K562 (cell line): Measurements from ENCODE around the gene DERL3. TPM values are rescaled to one million over a fixed set of nuclear protein-coding genes. Genes with fewer than 3 reads are reported as not detected.

ENCODE experiments used
- ATAC-seq: fragments of 200-7000 bp; cut with Tn5 transposase; 3 replicates; pipeline ENCODE4 v1.9.1; 2020; ENCODE audit warnings: moderate library complexity
- BruUV-seq: library from RNA; stranded (reverse); fragments of 400-500 nt; replicated peaks from 2 replicates; lab custom pipeline; 2021; lab: Mats Ljungman, UMichigan
- CTCF ChIA-PET: fragments of 300-600 bp; formaldehyde crosslinking; extraction: SDS; loops from one replicate; lab custom pipeline; 2021; ENCODE audit warnings: low intra/inter-chr PET ratio; lab: Yijun Ruan, JAX
- POLR2A ChIA-PET: fragments of 300-600, 350-650 bp; sonication (Branson Sonifier 250); formaldehyde crosslinking; extraction: SDS; loops from one replicate; lab custom pipeline; 2021; ENCODE audit warnings: antibody characterized with exemption, inconsistent platforms; lab: Yijun Ruan, JAX
- DNase-seq, 4 experiments: peaks; one replicate each; pipeline versions ENCODE4 v3.0.0 to v3.0.0-alpha.2; 2011 to 2018; ENCODE audit warnings: low spot score in 3 of 4, mixed read lengths in 3 of 4; ENCODE audit errors: extremely low read depth in 1 of 4
- FAIRE-seq: peaks from 2 replicates; lab custom pipeline; 2011; peaks lifted over from hg19 to GRCh38; lab: Jason Lieb, UNC
- H2AFZ ChIP-seq: 2 replicates; pipeline ENCODE4 v1.6.0; 2011; ENCODE audit warnings: low read depth, low read length, control low read depth, inconsistent platforms
- H3K27ac ChIP-seq: fragments of 200-600 bp; 3 replicates; pipeline ENCODE4 v1.8.0; 2011; ENCODE audit warnings: low read depth, mild to moderate bottlenecking, control low read depth, inconsistent platforms, low read length, moderate library complexity, mixed read lengths; ENCODE audit errors: extremely low read depth
- H3K27me3 ChIP-seq, 2 experiments: fragments of 300-600 bp in 1 of 2; 2 replicates in 1 of 2; 3 replicates in 1 of 2; pipeline versions ENCODE4 v1.6.0 to v1.8.0; 2011; ENCODE audit warnings: inconsistent platforms in 2 of 2, low read length in 2 of 2, mild to moderate bottlenecking in 1 of 2, mixed read lengths in 1 of 2, moderate library complexity in 1 of 2; ENCODE audit not compliant: control insufficient read depth in 2 of 2, insufficient read depth in 2 of 2
- H3K36me3 ChIP-seq: fragments of 300-600 bp; 3 replicates; pipeline ENCODE4 v1.8.0; 2011; ENCODE audit warnings: mild to moderate bottlenecking, low read length, inconsistent platforms; ENCODE audit not compliant: control insufficient read depth, insufficient read depth
- H3K4me1 ChIP-seq, 2 experiments: fragments of 200-600 bp in 1 of 2; replicated peaks in 1 of 2; 2 replicates in 1 of 2; 3 replicates in 1 of 2; pipeline versions ENCODE4 v1.5.1 to v1.8.0; 2011; ENCODE audit warnings: inconsistent platforms in 2 of 2, low read length in 2 of 2, mild to moderate bottlenecking in 1 of 2, mixed read lengths in 1 of 2, moderate library complexity in 1 of 2; ENCODE audit not compliant: control insufficient read depth in 2 of 2, insufficient read depth in 2 of 2
- H3K4me2 ChIP-seq: 2 replicates; pipeline ENCODE4 v1.6.1; 2011; ENCODE audit warnings: low read length, control low read depth, inconsistent platforms, mixed read lengths; ENCODE audit not compliant: insufficient read depth
- H3K4me3 ChIP-seq: fragments of 200-600 bp; sonication (generic), shearing (Covaris generic); 2 replicates; pipeline ENCODE4 v1.5.1; 2016; ENCODE audit warnings: control low read depth, inconsistent platforms
- H3K79me2 ChIP-seq: fragments of 200-600 bp; 3 replicates; pipeline ENCODE4 v1.8.0; 2011; ENCODE audit warnings: low read length, inconsistent platforms; ENCODE audit not compliant: control insufficient read depth, insufficient read depth
- H3K9ac ChIP-seq, 2 experiments: 2 replicates each; pipeline versions ENCODE4 v1.6.0 to v1.6.1; 2011; ENCODE audit warnings: low read depth in 2 of 2, low read length in 2 of 2, control low read depth in 1 of 2, inconsistent platforms in 1 of 2, mild to moderate bottlenecking in 1 of 2, mixed read lengths in 1 of 2; ENCODE audit not compliant: insufficient read depth in 1 of 2
- H3K9me1 ChIP-seq: one replicate; pipeline ENCODE4 v1.6.0; 2011; ENCODE audit warnings: inconsistent platforms, mild to moderate bottlenecking, low read length, moderate library complexity; ENCODE audit not compliant: control insufficient read depth, insufficient read depth
- H3K9me3 ChIP-seq: replicated peaks from 2 replicates; pipeline ENCODE4 v1.5.1; 2011; ENCODE audit warnings: low read depth, low read length, inconsistent platforms; ENCODE audit not compliant: control insufficient read depth, insufficient read depth
- H4K20me1 ChIP-seq: replicated peaks from 2 replicates; pipeline ENCODE4 v1.6.1; 2011; ENCODE audit warnings: low read length, inconsistent platforms, mixed read lengths; ENCODE audit not compliant: control insufficient read depth, insufficient read depth
- WGBS: fragments of 100-300 bp; shearing (Covaris generic); methylation state at CpG from one replicate; pipeline ENCODE4 v1.1.6; 2016; ENCODE audit warnings: low coverage, mixed read lengths; ENCODE audit not compliant: insufficient coverage; ENCODE audit errors: missing lambda C conversion rate; 5-methylcytosine and 5-hydroxymethylcytosine counted together
- in situ Hi-C: fragments of 300-500 bp; cut with MboI; formaldehyde crosslinking; loops from 4 replicates; pipeline ENCODE4 v1.15.0; 2018; ENCODE audit warnings: inconsistent platforms, mixed read lengths
- intact Hi-C: fragments of 100-400 bp; cut with micrococcal nuclease; formaldehyde crosslinking; loops from 2 replicates; pipeline ENCODE4 v1.14.2; 2022
- polyA plus RNA-seq, 8 experiments: library from polyadenylated mRNA; depleted of rRNA in 4 of 8; stranded (reverse) in 5 of 8; unstranded in 3 of 8; fragments of >200 nt; fragmentation: Nextera tagmentation in 2 of 8; fragmentation: Illumina TruSeq in 1 of 8; extraction: Ambion mirVana in 2 of 8; extraction: Trizol in 1 of 8; gene quantifications; 2 replicates each; pipeline versions ENCODE4 v1.2.1 to v1.2.3, GENCODE V29; 2011 to 2014; ENCODE audit warnings: inconsistent platforms in 1 of 8, missing spikeins in 1 of 8
- total RNA-seq, 7 experiments: library from RNA; depleted of rRNA in 6 of 7; stranded (reverse); fragments of >200 nt in 6 of 7; fragmentation: Illumina TruSeq in 2 of 7; extraction: Trizol in 2 of 7; gene quantifications; 2 replicates each; pipeline versions ENCODE4 v1.2.1 to v1.2.3, GENCODE V29; 2011 to 2021; ENCODE audit warnings: low replicate concordance in 1 of 7
- TF ChIP-seq, protein P1 (sequence below): fragments of 450-650 bp; formaldehyde crosslinking; IDR thresholded peaks from 2 replicates; pipeline ENCODE4 v1.4.0; 2022; ENCODE audit warnings: missing genetic modification characterization

Gene DERL3
- total and polyA plus RNA-seq, 9 of the 15 experiments (the other 6 are each of a cell fraction or from before 2014, with no cell fraction given), result 1.3 to 12.4 (median 4.8) TPM

GRCh38 chr22:23845265-23846080 is 6.7 kb upstream of the DERL3 start:
- BruUV-seq, result no TSS peak
- Histone ChIP-seq H3K4me2 (no peak overlapping the region), H2AFZ (no peak overlapping the region), H3K9me1 (no peaks in the 10 kb centered on the region), H3K79me2 (no peaks in the 10 kb centered on the region), H3K4me1 (peaks cover 3 to 25% of the 10 kb centered on the region in 2 experiments; a peak in 3 of 5 replicates), H3K4me3 (no peak overlapping the region), H4K20me1 (no peaks in the 10 kb centered on the region)
- WGBS, result 60% methylated on average over 7 of the region's 9 CpGs
- CTCF ChIA-PET, result no interaction called here
- DNase-seq, result no peak
- TF ChIP-seq, protein P1, sequence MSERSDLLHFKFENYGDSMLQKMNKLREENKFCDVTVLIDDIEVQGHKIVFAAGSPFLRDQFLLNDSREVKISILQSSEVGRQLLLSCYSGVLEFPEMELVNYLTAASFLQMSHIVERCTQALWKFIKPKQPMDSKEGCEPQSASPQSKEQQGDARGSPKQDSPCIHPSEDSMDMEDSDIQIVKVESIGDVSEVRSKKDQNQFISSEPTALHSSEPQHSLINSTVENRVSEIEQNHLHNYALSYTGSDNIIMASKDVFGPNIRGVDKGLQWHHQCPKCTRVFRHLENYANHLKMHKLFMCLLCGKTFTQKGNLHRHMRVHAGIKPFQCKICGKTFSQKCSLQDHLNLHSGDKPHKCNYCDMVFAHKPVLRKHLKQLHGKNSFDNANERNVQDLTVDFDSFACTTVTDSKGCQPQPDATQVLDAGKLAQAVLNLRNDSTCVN, result no peak
- TF ChIP-seq, all 486 proteins: peak for 0
- no peak overlapping the region for H3K27ac ChIP-seq
- H3K36me3 ChIP-seq, result no peaks in the 10 kb centered on the region
- FAIRE-seq, result no peak
- in situ Hi-C loops, result loop anchor here (10.0 kb wide), 1 partner anchor 221 kb away; no protein-coding TSS in a partner anchor
- intact Hi-C loops, result loop anchor here (5.0 kb wide), 3 partner anchors 78 to 308 kb away; partner anchors contain the start of gene CHCHD10
- H3K27me3 ChIP-seq, result no peaks in the 10 kb centered on the region; a peak in 1 of 5 replicates
- 0 out of 4 replicates have a peak overlapping the region, but pooled peaks of 1 of the 2 experiments have one; percentile 58 for H3K9ac ChIP-seq
- H3K9me3 ChIP-seq, result no peaks in the 10 kb centered on the region
- no peak for ATAC-seq
- POLR2A ChIA-PET, result interaction anchor here (0.6 to 1.2 kb wide), 5 partner anchors 11 to 200 kb away, joined by 3 to 5 read pairs (median 3); partner anchors contain the start of gene MIF
